ENCODE results near the gene SCUBE1. TPM values are rescaled to one million over a fixed set of nuclear protein-coding genes. Genes with fewer than 3 reads are reported as not detected.

The SCUBE1 gene
- total and polyA plus RNA-seq, 2 of the 4 experiments (the other 2 are of a cell fraction) = not detected

DNA sequence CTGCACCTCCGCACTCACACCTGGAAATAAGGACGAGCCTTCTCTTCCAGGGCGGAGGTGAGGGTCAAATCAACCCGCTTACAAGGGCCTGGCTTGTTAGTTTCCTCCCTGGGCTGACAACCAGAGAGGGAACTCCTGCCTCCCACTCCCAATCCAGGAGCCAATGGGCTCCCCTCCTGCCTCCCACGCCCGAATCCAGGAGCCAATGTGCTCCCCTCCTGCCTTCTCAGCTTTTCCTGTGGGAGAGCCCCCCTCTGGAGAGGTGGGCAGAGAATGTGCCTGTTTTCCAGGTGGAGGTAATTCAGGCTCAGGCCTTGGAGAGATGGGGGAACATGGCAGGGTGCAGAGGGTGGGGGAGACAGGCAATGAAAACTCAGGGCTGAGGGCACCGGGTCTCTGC lies 102.6 kb downstream of the SCUBE1 start:
- H3K27me3 ChIP-seq (ENCODE audit: control insufficient read depth, insufficient read depth, low read length) = peaks cover 49% of the 10 kb centered on the region
- H3K27ac ChIP-seq (ENCODE audit: insufficient read depth, low read length) = no peak overlapping the region
- no peaks in the 10 kb centered on the region for H3K9me1 ChIP-seq (ENCODE audit: insufficient read depth, low read length)
- H3K4me3 ChIP-seq (ENCODE audit: insufficient read depth, low read depth, low read length) = no peak overlapping the region
- no peak overlapping the region for H2BK5ac ChIP-seq (ENCODE audit: low read depth, low read length, poor library complexity, severe bottlenecking)
- H3K9me3 ChIP-seq (ENCODE audit: control insufficient read depth, insufficient read depth, low read length) = no peaks in the 10 kb centered on the region
- H2AK5ac ChIP-seq (ENCODE audit: low read depth, low read length) = no peak overlapping the region
- no peak for TF ChIP-seq POLR2A (IDR thresholded peaks at IDR 0.05; ENCODE audit: low read depth, low read length)
- TF ChIP-seq, protein P1, sequence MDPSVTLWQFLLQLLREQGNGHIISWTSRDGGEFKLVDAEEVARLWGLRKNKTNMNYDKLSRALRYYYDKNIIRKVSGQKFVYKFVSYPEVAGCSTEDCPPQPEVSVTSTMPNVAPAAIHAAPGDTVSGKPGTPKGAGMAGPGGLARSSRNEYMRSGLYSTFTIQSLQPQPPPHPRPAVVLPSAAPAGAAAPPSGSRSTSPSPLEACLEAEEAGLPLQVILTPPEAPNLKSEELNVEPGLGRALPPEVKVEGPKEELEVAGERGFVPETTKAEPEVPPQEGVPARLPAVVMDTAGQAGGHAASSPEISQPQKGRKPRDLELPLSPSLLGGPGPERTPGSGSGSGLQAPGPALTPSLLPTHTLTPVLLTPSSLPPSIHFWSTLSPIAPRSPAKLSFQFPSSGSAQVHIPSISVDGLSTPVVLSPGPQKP (IDR thresholded peaks at IDR 0.05; ENCODE audit: borderline replicate concordance, low read depth, low read length) = no peak
- no peak for TF ChIP-seq SMC3 (IDR thresholded peaks at IDR 0.05; ENCODE audit: low read depth, low read length)
- TF ChIP-seq CHD1 (IDR thresholded peaks at IDR 0.05; ENCODE audit: low read depth, low read length) = no peak
- TF ChIP-seq RFX5 (IDR thresholded peaks at IDR 0.05; ENCODE audit: low read depth, low read length) = no peak
- no peak for TF ChIP-seq RCOR1 (IDR thresholded peaks at IDR 0.05; ENCODE audit: insufficient replicate concordance, low read length)
- no peak for TF ChIP-seq BHLHE40 (IDR thresholded peaks at IDR 0.05; ENCODE audit: low read depth, low read length)
- no peak for TF ChIP-seq MAZ (IDR thresholded peaks at IDR 0.05; ENCODE audit: borderline replicate concordance, low read depth, low read length)
- TF ChIP-seq RAD21 (IDR thresholded peaks at IDR 0.05; ENCODE audit: low read length) = no peak
- no peak for TF ChIP-seq MAFK (IDR thresholded peaks at IDR 0.05; ENCODE audit: low read depth, low read length)
- TF ChIP-seq FOS (IDR thresholded peaks at IDR 0.05; ENCODE audit: low read depth, low read length) = no peak
- TF ChIP-seq, protein P2, sequence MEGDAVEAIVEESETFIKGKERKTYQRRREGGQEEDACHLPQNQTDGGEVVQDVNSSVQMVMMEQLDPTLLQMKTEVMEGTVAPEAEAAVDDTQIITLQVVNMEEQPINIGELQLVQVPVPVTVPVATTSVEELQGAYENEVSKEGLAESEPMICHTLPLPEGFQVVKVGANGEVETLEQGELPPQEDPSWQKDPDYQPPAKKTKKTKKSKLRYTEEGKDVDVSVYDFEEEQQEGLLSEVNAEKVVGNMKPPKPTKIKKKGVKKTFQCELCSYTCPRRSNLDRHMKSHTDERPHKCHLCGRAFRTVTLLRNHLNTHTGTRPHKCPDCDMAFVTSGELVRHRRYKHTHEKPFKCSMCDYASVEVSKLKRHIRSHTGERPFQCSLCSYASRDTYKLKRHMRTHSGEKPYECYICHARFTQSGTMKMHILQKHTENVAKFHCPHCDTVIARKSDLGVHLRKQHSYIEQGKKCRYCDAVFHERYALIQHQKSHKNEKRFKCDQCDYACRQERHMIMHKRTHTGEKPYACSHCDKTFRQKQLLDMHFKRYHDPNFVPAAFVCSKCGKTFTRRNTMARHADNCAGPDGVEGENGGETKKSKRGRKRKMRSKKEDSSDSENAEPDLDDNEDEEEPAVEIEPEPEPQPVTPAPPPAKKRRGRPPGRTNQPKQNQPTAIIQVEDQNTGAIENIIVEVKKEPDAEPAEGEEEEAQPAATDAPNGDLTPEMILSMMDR (conservative IDR thresholded peaks at IDR 0.05; ENCODE audit: low read depth, low read length) = no peak
- TF ChIP-seq CEBPB (IDR thresholded peaks at IDR 0.05; ENCODE audit: low read depth, low read length) = no peak
- ChIA-PET CTCF (no interaction called here), POLR2A (ENCODE audit: unreplicated experiment) (no interaction called here)
- H4K91ac ChIP-seq (ENCODE audit: insufficient read depth, low read depth, low read length) = no peak overlapping the region
- 63% methylated on average over 2 of the region's 7 CpGs; no CpG with 5 or more reads in 1 of the 2 experiments for WGBS, 2 experiments (ENCODE audit: extremely low coverage in 2 of 2, insufficient read length in 1 of 2)
- no peak overlapping the region for H4K8ac ChIP-seq (ENCODE audit: low read depth in 2 of 2, low read length in 2 of 2)
- no peak overlapping the region for H2BK15ac ChIP-seq (ENCODE audit: low read depth, low read length)
- no peak overlapping the region for H2AK9ac ChIP-seq (replicated peaks; ENCODE audit: low read depth, low read length, poor library complexity)
- no peaks in the 10 kb centered on the region for H3K79me1 ChIP-seq (ENCODE audit: low read depth in 1 of 2, low read length in 2 of 2)
- in situ Hi-C loops (cut with MboI; ENCODE audit: low sequenced_read_pairs) (no loop called here), dilution Hi-C loops (cut with HindIII; ENCODE audit: low sequenced_read_pairs, unreplicated experiment) (no loop called here), intact Hi-C loops (cut with micrococcal nuclease) (no loop called here)
- no peak overlapping the region for H3K9ac ChIP-seq (ENCODE audit: low read depth, low read length)
- no peak overlapping the region for H3K4ac ChIP-seq (ENCODE audit: low read depth, low read length)
- DNase-seq = no peak
- no peak overlapping the region for H2BK120ac ChIP-seq (ENCODE audit: low read depth, low read length)
- H3K4me1 ChIP-seq (ENCODE audit: control insufficient read depth, insufficient read depth, low read length) = no peaks in the 10 kb centered on the region
- H3K56ac ChIP-seq (ENCODE audit: extremely low read depth, insufficient read depth, low read length) = no peak overlapping the region
- BruUV-seq (replicated peaks) = no TSS peak
- no peak overlapping the region for H3K23ac ChIP-seq (ENCODE audit: low read depth, low read length)
- no peaks in the 10 kb centered on the region for H4K20me1 ChIP-seq (ENCODE audit: insufficient read depth, low read length)
- no peak for ATAC-seq (ENCODE audit: low read depth)
- H3K4me2 ChIP-seq (ENCODE audit: low read depth, low read length) = no peak overlapping the region
- no peak overlapping the region for H3K18ac ChIP-seq (ENCODE audit: low read depth, low read length)
- H2AFZ ChIP-seq (replicated peaks; ENCODE audit: low read length, poor library complexity) = no peak overlapping the region
- no peak overlapping the region for H3K14ac ChIP-seq (replicated peaks; ENCODE audit: low read depth, low read length)
- H4K5ac ChIP-seq (ENCODE audit: low read depth, low read length) = no peak overlapping the region
- no peaks in the 10 kb centered on the region for H3K36me3 ChIP-seq (ENCODE audit: control insufficient read depth, insufficient read depth, low read length)
- no peak overlapping the region for H2BK20ac ChIP-seq (ENCODE audit: low read depth, low read length)

Measured in IMR-90 (cell line).